ENCODE results near the gene CCHCR1. TPM values are rescaled to one million over a fixed set of nuclear protein-coding genes. Genes with fewer than 3 reads are reported as not detected.

CCHCR1 gene
- total RNA-seq, 1 experiment from 2014 or later, result 43.2 TPM

GRCh38 chr6:31138982-31139381 is 18.6 kb downstream of the CCHCR1 start, which contains the start of gene PSORS1C2:
PSORS1C2 (minus strand) TSS chr6:31139066; CDS start chr6:31139026, 40 bp downstream.
- no TSS peak for BruUV-seq (replicated peaks)
- H3K4me3 Mint-ChIP-seq (ENCODE audit: unreplicated experiment), result no peak within 1 kb of the TSS
- H3K9me3 Mint-ChIP-seq (ENCODE audit: unreplicated experiment), result no peaks in the 10 kb centered on the region
- DNase-seq, result no peak
- no peaks in the 10 kb centered on the region for H3K36me3 ChIP-seq (ENCODE audit: control insufficient read depth, insufficient read depth, low read length)
- H3K9me3 ChIP-seq, result no peaks in the 10 kb centered on the region
- ChIA-PET POLR2A (no interaction called here), CTCF (interaction anchor here (0.9 to 1.0 kb wide), 2 partner anchors 10 to 58 kb away, joined by 3 read pairs; no protein-coding TSS in a partner anchor)
- no peak for TF ChIP-seq CTCF (IDR thresholded peaks at IDR 0.05; ENCODE audit: insufficient read depth in 1 of 2, low read depth in 1 of 2, low read length in 1 of 2, severe bottlenecking in 1 of 2, unreplicated experiment in 1 of 2)
- H3K4me1 ChIP-seq, result 0 out of 2 replicates have a peak, but pooled peaks cover 3% of the 10 kb centered on the region
- no peaks in the 10 kb centered on the region for H3K27me3 ChIP-seq (replicated peaks; ENCODE audit: control insufficient read depth, insufficient read depth, low read length)
- H3K27me3 Mint-ChIP-seq (ENCODE audit: insufficient read depth, unreplicated experiment), result no peaks in the 10 kb centered on the region
- no peak within 1 kb of the TSS for H3K4me3 ChIP-seq (ENCODE audit: low read depth, low read length)
- H3K4me1 Mint-ChIP-seq (ENCODE audit: low read depth, unreplicated experiment), result peaks cover 13% of the 10 kb centered on the region
- no peaks in the 10 kb centered on the region for H3K36me3 Mint-ChIP-seq (ENCODE audit: insufficient read depth, unreplicated experiment)
- no peak within 1 kb of the TSS for H3K27ac Mint-ChIP-seq (ENCODE audit: unreplicated experiment)
- intact Hi-C loops (cut with micrococcal nuclease; ENCODE audit: unreplicated experiment), result no loop called here

- intact Hi-C loops (cut with micrococcal nuclease; ENCODE audit: unreplicated experiment), result loop anchor here (2.0 kb wide), 1 partner anchor 231 kb away; no protein-coding TSS in a partner anchor
Measured at GRCh38 chr6:31135710-31136109, 21.9 kb downstream of the CCHCR1 start.

GRCh38 chr6:31132806-31133205 is 24.8 kb downstream of the CCHCR1 start:
- no peak overlapping the region for H3K4me3 Mint-ChIP-seq (ENCODE audit: unreplicated experiment)

More at GRCh38 chr6:31135710-31136109, 21.9 kb downstream of the CCHCR1 start:
- H3K9me3 Mint-ChIP-seq (ENCODE audit: unreplicated experiment), result no peaks in the 10 kb centered on the region
- TF ChIP-seq CTCF (IDR thresholded peaks at IDR 0.05; ENCODE audit: insufficient read depth in 1 of 2, low read depth in 1 of 2, low read length in 1 of 2, severe bottlenecking in 1 of 2, unreplicated experiment in 1 of 2), result no peak
- Histone ChIP-seq H3K9me3 (no peaks in the 10 kb centered on the region), H3K36me3 (ENCODE audit: control insufficient read depth, insufficient read depth, low read length) (no peaks in the 10 kb centered on the region), H3K4me1 (0 out of 2 replicates have a peak, but pooled peaks cover 3% of the 10 kb centered on the region), H3K4me3 (ENCODE audit: low read depth, low read length) (no peak overlapping the region), H3K27me3 (replicated peaks; ENCODE audit: control insufficient read depth, insufficient read depth, low read length) (no peaks in the 10 kb centered on the region)
- no peak overlapping the region for H3K4me3 Mint-ChIP-seq (ENCODE audit: unreplicated experiment)
- CTCF ChIA-PET, result interaction anchor here (2.1 kb wide), 1 partner anchor 57 kb away, joined by 5 read pairs; no protein-coding TSS in a partner anchor
- H3K36me3 Mint-ChIP-seq (ENCODE audit: insufficient read depth, unreplicated experiment), result no peaks in the 10 kb centered on the region
- no TSS peak for BruUV-seq (replicated peaks)
- peaks cover 13% of the 10 kb centered on the region for H3K4me1 Mint-ChIP-seq (ENCODE audit: low read depth, unreplicated experiment)
- POLR2A ChIA-PET, result no interaction called here
- DNase-seq, result no peak
- no peaks in the 10 kb centered on the region for H3K27me3 Mint-ChIP-seq (ENCODE audit: insufficient read depth, unreplicated experiment)
- no peak overlapping the region for H3K27ac Mint-ChIP-seq (ENCODE audit: unreplicated experiment)

More at GRCh38 chr6:31132806-31133205, 24.8 kb downstream of the CCHCR1 start:
- Histone ChIP-seq H3K36me3 (ENCODE audit: control insufficient read depth, insufficient read depth, low read length) (no peaks in the 10 kb centered on the region), H3K9me3 (no peaks in the 10 kb centered on the region), H3K27me3 (replicated peaks; ENCODE audit: control insufficient read depth, insufficient read depth, low read length) (no peaks in the 10 kb centered on the region), H3K4me3 (ENCODE audit: low read depth, low read length) (no peak overlapping the region), H3K4me1 (0 out of 2 replicates have a peak, but pooled peaks cover 2% of the 10 kb centered on the region)
- TF ChIP-seq CTCF (IDR thresholded peaks at IDR 0.05; ENCODE audit: insufficient read depth in 1 of 2, low read depth in 1 of 2, low read length in 1 of 2, severe bottlenecking in 1 of 2, unreplicated experiment in 1 of 2), result no peak
- Mint-ChIP-seq H3K36me3 (ENCODE audit: insufficient read depth, unreplicated experiment) (peaks cover 4% of the 10 kb centered on the region), H3K9me3 (ENCODE audit: unreplicated experiment) (no peaks in the 10 kb centered on the region), H3K4me1 (ENCODE audit: low read depth, unreplicated experiment) (peaks cover 6% of the 10 kb centered on the region), H3K27ac (ENCODE audit: unreplicated experiment) (no peak overlapping the region), H3K27me3 (ENCODE audit: insufficient read depth, unreplicated experiment) (peaks cover 6% of the 10 kb centered on the region)
- CTCF ChIA-PET, result no interaction called here
- POLR2A ChIA-PET, result no interaction called here
- intact Hi-C loops (cut with micrococcal nuclease; ENCODE audit: unreplicated experiment), result no loop called here
- BruUV-seq (replicated peaks), result no TSS peak
- no peak for DNase-seq
